ENCODE measurements around the gene ARHGAP26.

Gene ARHGAP26

GRCh38 chr5:142814122-142814521, 43.9 kb downstream of the ARHGAP26 start:
- no peak for DNase-seq

- no peak for DNase-seq
Observed at GRCh38 chr5:142815469-142815868, 45.3 kb downstream of the ARHGAP26 start.

- DNase-seq = no peak
Observed at GRCh38 chr5:142816531-142817430, 46.6 kb downstream of the ARHGAP26 start.

GRCh38 chr5:142817949-142818431, 47.8 kb downstream of the ARHGAP26 start:
- no peak for DNase-seq

- DNase-seq = no peak
Observed at GRCh38 chr5:142819292-142819691, 49.1 kb downstream of the ARHGAP26 start.

GRCh38 chr5:142819825-142820224, 49.6 kb downstream of the ARHGAP26 start:
- no peak for DNase-seq

GRCh38 chr5:142820447-142820846, 50.3 kb downstream of the ARHGAP26 start:
- DNase-seq = no peak

- no peak for DNase-seq
Observed at GRCh38 chr5:142821034-142821732, 51.0 kb downstream of the ARHGAP26 start.

GRCh38 chr5:142821733-142822487, 51.7 kb downstream of the ARHGAP26 start:
- no peak for DNase-seq

GRCh38 chr5:142823126-142823525, 52.9 kb downstream of the ARHGAP26 start:
- DNase-seq = no peak

GRCh38 chr5:142823806-142824205, 53.6 kb downstream of the ARHGAP26 start:
- no peak for DNase-seq

- no peak for DNase-seq
Observed at GRCh38 chr5:142824391-142824790, 54.2 kb downstream of the ARHGAP26 start.

- DNase-seq = no peak
Observed at GRCh38 chr5:142825378-142826089, 55.4 kb downstream of the ARHGAP26 start.

- DNase-seq = no peak
Observed at GRCh38 chr5:142826093-142826492, 55.9 kb downstream of the ARHGAP26 start.

- no peak for DNase-seq
Observed at GRCh38 chr5:142826741-142827492, 56.7 kb downstream of the ARHGAP26 start.

- DNase-seq = no peak
Observed at GRCh38 chr5:142827934-142828576, 57.9 kb downstream of the ARHGAP26 start.

- DNase-seq = no peak
Observed at GRCh38 chr5:142828797-142829535, 58.8 kb downstream of the ARHGAP26 start.

- DNase-seq = no peak
Observed at GRCh38 chr5:142829801-142830220, 59.6 kb downstream of the ARHGAP26 start.

- no peak for DNase-seq
Observed at GRCh38 chr5:142830241-142831008, 60.2 kb downstream of the ARHGAP26 start.

- no peak for DNase-seq
Observed at GRCh38 chr5:142831009-142831383, 60.8 kb downstream of the ARHGAP26 start.
